ENCODE results near the gene ZNF710.

DNA sequence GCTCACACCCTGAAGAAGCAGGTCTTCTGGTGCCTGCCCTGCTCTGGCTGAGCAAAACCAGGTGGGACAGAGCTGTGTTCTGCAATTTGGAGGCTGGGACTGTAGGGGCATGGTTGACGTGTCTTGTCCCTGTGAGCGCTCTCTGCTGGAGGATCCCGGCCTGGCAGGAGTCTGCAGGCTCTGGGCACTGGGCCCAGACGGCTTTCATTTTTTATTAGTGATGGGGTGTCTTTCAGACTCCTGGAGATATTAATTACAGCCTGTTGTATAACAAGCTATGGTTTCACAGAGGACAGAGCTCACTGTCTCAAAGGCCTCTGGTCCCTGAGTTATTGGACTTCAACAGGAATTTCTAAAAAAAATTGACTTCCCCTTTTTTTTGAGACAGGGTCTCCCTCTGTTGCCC, 29.5 kb upstream of the ZNF710 start:
- TF ChIP-seq, protein P1, sequence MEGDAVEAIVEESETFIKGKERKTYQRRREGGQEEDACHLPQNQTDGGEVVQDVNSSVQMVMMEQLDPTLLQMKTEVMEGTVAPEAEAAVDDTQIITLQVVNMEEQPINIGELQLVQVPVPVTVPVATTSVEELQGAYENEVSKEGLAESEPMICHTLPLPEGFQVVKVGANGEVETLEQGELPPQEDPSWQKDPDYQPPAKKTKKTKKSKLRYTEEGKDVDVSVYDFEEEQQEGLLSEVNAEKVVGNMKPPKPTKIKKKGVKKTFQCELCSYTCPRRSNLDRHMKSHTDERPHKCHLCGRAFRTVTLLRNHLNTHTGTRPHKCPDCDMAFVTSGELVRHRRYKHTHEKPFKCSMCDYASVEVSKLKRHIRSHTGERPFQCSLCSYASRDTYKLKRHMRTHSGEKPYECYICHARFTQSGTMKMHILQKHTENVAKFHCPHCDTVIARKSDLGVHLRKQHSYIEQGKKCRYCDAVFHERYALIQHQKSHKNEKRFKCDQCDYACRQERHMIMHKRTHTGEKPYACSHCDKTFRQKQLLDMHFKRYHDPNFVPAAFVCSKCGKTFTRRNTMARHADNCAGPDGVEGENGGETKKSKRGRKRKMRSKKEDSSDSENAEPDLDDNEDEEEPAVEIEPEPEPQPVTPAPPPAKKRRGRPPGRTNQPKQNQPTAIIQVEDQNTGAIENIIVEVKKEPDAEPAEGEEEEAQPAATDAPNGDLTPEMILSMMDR (IDR thresholded peaks at IDR 0.05) = peak in 11 of 12 donors; percentile 19 to 61 (median 41)
- no peak for TF ChIP-seq POLR2A (IDR thresholded peaks at IDR 0.05)
